NCI-H1694 treated with DMSO at 0.1 percent for 48 hours (cell line): Measurements from ENCODE around the gene PLXNA4.
A peak's percentile ranks its signal among the peaks of the same experiment; 100 is the strongest.
"Not testable (repeated sequence)": the region's sequence is repeated elsewhere in the genome, so short reads cannot be mapped to it uniquely, and the experiment has no call there.

Source experiments
- DNase-seq: peaks from one replicate; lab custom pipeline; 2025; lab: John Stamatoyannopoulos, UW

Gene PLXNA4

DNA sequence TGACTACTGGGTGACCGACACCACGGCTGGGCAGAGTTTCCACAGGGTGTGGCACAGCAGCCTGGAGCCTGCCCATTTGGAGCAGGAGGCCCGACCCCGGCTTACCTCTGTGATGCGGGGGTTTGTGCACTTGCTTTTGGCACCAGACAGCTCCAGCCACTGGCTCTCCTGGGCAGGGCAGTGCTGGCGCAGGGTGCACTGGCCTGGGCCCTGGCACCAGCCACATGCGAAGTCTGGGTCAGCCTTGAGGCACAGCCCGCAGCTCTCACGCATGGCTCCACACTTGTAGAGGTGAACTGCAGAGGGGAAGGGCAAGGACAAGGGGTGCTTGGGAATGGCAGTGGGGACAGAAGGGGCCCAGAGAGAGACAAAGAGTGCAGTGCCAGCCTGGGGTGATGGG is 373.7 kb downstream of the PLXNA4 start:
- DNase-seq, result no peak

DNA sequence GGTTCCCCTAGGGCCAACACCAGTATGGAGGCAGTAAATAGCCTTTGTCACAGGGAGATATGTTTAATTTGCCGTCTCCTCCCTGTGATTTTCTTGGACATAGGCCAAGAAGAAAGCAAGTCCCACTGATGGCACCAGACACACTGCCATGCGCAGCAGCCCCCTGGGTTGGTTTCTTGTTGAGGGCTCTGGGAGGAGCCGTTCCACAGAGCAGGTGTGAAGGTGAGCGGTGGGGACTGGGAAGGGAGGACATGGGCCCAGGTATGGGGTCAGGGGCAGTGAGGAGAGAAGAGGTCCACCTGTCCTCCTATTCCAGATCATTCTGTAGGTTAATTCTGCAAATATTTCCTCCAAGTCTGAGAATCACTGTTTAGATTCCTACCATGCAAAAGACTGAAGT is 376.1 kb downstream of the PLXNA4 start:
- DNase-seq, result no peak

- no peak for DNase-seq
Measured at GRCh38 chr7:132199626-132200025, 376.6 kb downstream of the PLXNA4 start.

- no peak for DNase-seq
Measured at GRCh38 chr7:132197772-132198171, 378.5 kb downstream of the PLXNA4 start.

DNA sequence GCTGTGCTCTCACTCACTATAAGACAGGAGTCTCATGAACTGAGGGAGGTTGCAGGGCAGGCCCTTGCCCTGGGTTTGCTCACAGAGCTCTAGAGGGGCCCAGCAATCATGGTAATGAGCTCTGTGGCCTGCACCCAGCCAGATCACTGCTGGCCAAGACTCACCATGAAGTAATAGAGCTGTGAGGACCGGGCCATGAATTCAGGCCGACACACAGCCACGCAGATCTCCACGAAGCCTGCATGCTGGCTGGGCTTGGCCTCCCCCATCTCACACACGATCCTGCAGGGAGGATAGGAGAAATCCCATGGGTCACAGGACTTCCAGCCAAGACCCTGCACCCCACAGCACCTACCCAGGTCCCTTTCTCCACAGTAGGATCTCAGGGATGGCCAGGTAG is 382.4 kb downstream of the PLXNA4 start:
- no peak for DNase-seq

DNA sequence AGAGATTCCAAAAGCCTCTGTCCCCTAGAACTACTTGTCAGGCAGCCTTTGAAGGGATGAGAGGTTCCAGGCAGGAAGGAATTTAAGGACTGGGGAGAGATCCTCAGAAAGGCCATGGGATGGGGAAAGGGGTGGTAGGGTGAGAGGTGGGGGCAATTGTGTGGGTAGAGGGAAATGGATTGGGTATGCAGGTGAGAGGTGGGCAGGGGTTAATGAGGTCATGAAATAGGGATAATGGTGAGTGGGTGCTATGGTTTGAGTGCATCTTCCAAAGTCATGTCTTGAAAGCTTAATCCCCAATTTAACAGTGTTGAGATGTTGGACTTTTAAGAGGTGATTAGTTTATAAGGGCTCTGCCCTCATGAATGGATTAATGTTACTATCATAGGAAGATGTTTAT is 383.5 kb downstream of the PLXNA4 start:
- DNase-seq, result no peak

GRCh38 chr7:132191418-132191817 is 384.9 kb downstream of the PLXNA4 start:
- DNase-seq, result no peak

DNA sequence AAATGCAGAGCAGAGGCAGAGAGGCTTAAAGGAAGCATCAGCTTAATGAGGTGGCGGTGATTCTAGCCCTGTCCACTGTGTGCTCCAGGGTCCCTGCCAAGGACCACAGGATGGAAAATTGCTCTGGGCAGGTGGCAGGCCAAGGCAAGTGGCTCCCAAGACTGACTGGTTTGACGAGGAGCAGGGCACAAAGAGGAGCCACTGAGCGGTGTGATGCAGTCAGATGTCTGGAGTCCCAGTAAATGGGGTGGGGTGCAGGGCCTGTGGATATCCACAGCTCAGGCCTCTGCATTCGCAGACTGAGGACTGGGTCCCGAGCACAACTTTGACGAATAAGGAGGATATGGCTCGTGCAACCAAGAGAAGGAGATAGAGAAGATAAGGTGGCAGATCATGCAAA is 385.6 kb downstream of the PLXNA4 start:
- no peak for DNase-seq

GRCh38 chr7:132189881-132190280 is 386.4 kb downstream of the PLXNA4 start:
- DNase-seq, result no peak

DNA sequence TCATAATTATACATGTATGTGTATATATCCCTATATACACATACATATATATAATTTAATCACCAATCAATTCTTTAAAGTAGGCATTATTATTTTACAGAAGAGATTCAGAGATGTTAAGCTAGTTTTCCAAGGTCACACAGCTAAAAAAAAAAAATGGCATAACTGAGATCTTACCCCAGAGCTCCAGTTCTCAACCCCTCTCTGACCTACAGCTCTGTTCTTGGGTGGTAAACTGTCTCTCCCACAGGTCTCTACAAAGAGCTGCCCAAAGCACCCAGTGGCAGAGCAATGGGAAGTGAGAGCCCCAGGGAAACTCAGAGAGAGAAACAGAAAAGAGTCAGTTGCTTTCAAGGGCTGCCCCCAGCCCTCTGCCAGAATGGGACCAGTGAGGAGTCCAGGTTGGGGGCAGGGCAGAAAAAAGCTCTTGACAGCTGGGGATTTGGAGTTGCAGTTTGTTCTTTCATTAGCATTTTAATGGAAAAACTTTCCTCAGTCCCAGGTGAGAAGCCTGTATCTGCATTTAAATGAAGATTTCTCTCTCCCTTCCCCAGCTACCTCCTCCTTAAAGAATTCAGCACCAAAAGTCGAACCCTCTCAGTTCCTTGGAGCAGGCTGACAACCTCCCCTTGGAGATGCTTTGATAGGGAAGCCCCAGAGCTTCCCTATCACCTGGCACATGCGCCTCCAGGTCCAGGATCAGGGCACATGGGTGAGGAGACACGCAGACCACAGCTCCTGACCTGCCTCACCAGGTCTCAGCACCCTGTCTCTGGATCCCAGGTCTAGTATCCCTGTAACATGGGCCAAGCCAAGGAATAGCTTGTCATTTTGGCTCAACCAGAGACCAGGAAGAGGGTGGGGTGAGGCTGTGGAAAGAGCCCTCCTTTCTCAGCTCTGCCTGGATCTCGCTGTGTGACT is 388.1 kb downstream of the PLXNA4 start:
- DNase-seq, result no peak

DNA sequence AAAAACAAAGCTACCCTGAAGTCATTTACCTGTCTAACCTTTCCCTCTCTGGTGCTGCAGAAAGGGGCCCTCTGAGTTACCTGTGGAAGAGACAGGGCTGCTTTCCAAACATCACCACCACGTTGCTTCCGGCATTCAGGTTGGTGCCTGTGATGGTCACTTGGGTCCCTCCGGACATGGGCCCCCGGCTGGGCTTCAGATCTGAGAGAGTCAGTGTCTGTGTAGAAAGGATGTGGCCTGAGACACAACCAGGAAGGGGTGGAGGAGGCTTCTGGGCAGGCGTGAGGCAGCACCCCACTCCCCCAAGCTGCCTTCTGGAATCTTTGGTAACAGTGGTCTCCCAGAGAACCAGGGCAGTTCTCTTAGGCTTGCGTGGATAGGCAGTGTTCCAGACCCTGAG is 388.9 kb downstream of the PLXNA4 start:
- DNase-seq, result no peak

- no peak for DNase-seq
Measured at GRCh38 chr7:132185150-132185549, 391.1 kb downstream of the PLXNA4 start.

DNA sequence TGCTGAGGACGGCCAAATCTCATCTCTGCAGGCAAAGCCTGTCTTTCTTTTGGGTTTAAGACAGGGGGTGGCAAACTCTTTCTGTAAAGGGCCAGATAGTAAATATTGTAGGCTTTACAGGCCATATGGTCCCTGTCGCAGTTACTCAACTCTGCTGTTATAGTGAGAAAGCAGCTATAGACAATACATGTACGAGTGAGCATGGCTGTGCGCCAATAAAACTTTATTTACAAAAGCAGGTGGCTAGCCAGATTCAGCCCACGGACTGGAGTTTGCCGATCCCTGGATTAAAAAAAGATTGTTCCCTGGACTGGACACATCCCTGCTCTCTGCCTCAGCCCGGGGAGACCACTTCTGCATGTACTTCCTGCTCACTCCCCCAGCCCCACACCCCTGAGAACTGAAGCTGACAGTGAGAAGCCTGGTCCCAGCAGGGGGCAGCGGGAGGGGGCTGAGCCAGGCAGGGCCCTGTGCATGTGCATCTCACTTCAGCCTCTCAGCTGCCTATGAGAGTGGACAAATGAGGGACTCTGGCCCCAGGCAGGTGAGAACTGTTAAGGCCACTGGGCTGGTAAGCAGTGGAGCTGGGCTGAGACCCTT is 392.4 kb downstream of the PLXNA4 start:
- peak; percentile 71 for DNase-seq

GRCh38 chr7:132182992-132183391 is 393.3 kb downstream of the PLXNA4 start:
- DNase-seq, result no peak

GRCh38 chr7:132181946-132182685 is 394.2 kb downstream of the PLXNA4 start:
- no peak for DNase-seq

GRCh38 chr7:132181371-132181770 is 394.9 kb downstream of the PLXNA4 start:
- DNase-seq, result no peak

GRCh38 chr7:132180481-132180880 is 395.8 kb downstream of the PLXNA4 start:
- no peak for DNase-seq

DNA sequence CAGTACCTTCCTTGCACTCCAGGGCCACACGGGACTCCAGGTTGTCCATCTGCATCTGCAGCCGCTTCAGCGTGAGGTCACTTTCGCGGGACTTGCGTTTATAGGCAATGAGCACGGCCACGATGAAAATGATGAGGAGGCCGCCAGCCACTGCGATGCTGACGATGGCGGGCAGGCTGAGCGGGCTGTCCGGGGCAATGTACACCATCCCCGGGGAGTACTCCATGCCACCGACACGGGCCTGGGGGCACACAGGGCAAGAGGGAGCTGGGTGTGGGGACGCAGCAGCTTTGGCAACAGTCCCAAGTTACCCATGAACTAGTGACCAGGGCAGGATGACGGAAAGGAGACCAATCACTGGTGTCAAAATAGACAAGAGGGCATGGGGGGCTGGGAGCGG is 396.6 kb downstream of the PLXNA4 start:
- no peak for DNase-seq

DNA sequence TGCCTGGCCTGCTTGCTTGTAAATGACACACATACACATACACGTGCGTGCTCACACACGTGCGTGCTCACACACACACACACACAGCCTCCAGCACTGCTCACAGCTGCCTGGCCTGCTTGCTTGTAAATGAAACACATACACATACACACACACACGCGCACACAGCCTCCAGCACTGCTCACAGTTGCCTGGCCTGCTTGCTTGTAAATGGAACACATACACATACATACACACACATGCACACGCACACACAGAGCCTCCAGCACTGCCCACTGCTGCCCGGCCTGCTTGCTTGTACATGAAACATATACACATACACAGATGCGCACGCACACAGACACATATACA is 397.2 kb downstream of the PLXNA4 start:
- no peak for DNase-seq

DNA sequence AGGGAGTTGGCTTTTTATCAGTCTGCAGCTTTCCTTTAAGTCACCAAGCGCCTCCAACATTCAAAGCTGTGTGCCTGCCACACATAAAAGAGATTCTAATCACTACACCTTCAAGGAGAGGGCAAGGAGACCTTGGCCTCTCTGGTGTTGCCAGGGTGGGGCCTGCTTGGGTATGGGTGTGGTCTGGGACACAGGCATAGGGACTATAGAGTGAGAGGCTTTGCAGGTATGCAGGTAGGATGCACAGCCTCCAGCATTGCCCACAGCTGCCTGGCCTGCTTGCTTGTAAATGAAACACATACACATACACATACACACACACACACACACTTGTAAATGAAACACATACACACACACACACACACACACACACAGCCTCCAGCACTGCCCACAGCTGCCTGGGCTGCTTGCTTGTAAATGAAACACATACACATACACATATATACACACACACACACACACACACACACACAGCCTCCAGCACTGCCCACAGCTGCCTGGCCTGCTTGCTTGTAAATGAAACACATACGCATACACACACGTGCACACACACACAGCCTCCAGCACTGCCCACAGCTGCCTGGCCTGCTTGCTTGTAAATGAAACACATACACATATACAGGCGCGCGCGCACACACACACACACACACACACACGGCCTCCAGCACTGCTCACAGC is 397.7 kb downstream of the PLXNA4 start:
- not testable (repeated sequence) for DNase-seq

DNA sequence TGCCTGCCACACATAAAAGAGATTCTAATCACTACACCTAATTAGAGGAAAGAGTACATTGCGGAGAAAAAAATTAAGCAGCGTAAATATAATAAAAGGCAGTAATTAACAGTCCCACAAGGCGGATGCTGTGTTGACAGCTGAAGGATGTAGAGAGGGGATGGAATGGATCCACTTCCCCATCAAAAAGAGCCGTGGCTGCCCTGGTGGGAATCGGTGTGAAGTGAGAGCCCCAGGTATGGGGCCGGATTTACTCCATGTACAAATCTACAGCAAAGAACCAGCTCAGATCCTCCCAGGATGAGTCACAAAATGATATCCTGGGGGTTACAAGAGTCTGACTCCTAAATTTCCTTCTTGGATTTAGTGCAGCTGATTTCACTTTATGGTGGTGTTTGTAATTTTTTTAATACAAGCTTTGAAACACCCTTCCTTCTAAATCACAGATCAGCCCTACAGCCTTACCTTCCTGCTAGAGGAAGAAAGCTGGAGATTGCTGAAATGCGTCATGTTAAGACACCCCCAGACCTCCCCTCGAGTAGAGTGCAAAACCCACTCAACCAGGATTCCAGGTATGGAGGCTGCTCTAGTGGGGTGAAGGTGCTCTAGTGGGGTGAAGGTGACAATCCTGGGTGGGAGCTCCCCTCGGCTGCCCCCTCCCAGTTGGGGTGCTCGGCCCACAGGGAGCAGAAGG is 398.4 kb downstream of the PLXNA4 start:
- DNase-seq, result no peak

DNA sequence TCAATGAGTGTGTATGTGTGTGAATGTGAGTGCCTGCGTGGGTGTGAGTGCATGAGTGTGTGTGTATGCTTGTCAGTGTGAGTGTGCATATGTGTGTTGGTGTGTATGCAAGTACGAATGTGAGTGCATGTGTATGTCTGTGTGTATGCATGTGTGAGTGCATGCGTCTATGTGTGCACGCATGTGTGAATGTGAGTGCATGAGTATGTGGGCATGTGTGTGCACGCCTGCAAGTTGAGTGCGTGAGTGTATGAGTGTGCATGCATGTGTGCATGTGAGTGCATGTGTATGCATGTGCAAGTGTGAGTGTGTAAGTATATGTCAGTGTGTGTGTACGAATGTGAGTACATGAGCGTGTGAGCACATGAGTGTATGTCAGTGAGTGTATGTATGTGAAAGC is 399.6 kb downstream of the PLXNA4 start:
- no peak for DNase-seq
